OCI-LY7 (cell line): Measurements from ENCODE around the gene CSNK1A1L. TPM values are rescaled to one million over a fixed set of nuclear protein-coding genes. Genes with fewer than 3 reads are reported as not detected.

Experiments used
- BruUV-seq: library from RNA; stranded (reverse); fragments of 400-500 nt; replicated peaks from 2 replicates; lab custom pipeline; 2021; lab: Mats Ljungman, UMichigan
- CTCF ChIA-PET: fragments of 300-600 bp; sonication (Branson Sonifier 250); formaldehyde crosslinking; loops from one replicate; lab custom pipeline; 2022; ENCODE audit warnings: antibody characterized with exemption; ENCODE audit not compliant: unreplicated experiment; lab: Charles Lee
- POLR2A ChIA-PET: fragments of 300-600 bp; sonication (Branson Sonifier 250); formaldehyde crosslinking; loops from one replicate; lab custom pipeline; 2022; ENCODE audit warnings: antibody characterized with exemption; lab: Charles Lee
- DNase-seq: peaks from one replicate; pipeline ENCODE4 v3.0.0-alpha.2; 2015; ENCODE audit warnings: low spot score
- H2AFZ ChIP-seq: fragments of 200-600 bp; sonication (generic), shearing (Covaris generic); 2 replicates; pipeline ENCODE4 v1.6.1; 2014; ENCODE audit warnings: mild to moderate bottlenecking, antibody characterized with exemption, low read length, moderate library complexity
- H3K27ac ChIP-seq: fragments of 200-600 bp; sonication (generic); 2 replicates; pipeline ENCODE4 v1.5.1; 2014; ENCODE audit warnings: mixed run types, low read depth, mild to moderate bottlenecking, moderate library complexity, low read length, inconsistent platforms; ENCODE audit not compliant: poor library complexity, severe bottlenecking
- H3K36me3 ChIP-seq: fragments of 200-600 bp; sonication (generic); 2 replicates; pipeline ENCODE4 v1.6.1; 2014; ENCODE audit warnings: mild to moderate bottlenecking, antibody characterized with exemption, low read length, moderate library complexity, mixed read lengths; ENCODE audit not compliant: insufficient read depth
- H3K4me1 ChIP-seq: fragments of 200-600 bp; sonication (generic); 2 replicates; pipeline ENCODE4 v1.5.1; 2014; ENCODE audit warnings: mild to moderate bottlenecking, low read length; ENCODE audit not compliant: insufficient read depth, poor library complexity, severe bottlenecking
- H3K4me2 ChIP-seq: fragments of 200-600 bp; sonication (generic); 2 replicates; pipeline ENCODE4 v1.6.1; 2014; ENCODE audit warnings: mild to moderate bottlenecking, low read length
- H3K4me3 ChIP-seq: fragments of 200-600 bp; sonication (generic); 2 replicates; pipeline ENCODE4 v1.5.1; 2014; ENCODE audit warnings: mild to moderate bottlenecking, low read depth, low read length; ENCODE audit not compliant: poor library complexity, severe bottlenecking
- H3K79me2 ChIP-seq: fragments of 200-600 bp; sonication (generic); 2 replicates; pipeline ENCODE4 v1.6.1; 2016; ENCODE audit warnings: low read depth, mild to moderate bottlenecking, low read length, moderate library complexity, mixed read lengths; ENCODE audit not compliant: insufficient read depth
- H3K9me2 ChIP-seq: fragments of 200-600 bp; sonication (generic); 2 replicates; pipeline ENCODE4 v1.6.1; 2016; ENCODE audit warnings: mild to moderate bottlenecking, low read length, mixed read lengths; ENCODE audit not compliant: insufficient read depth
- H3K9me3 ChIP-seq: fragments of 200-600 bp; sonication (generic); 2 replicates; pipeline ENCODE4 v1.6.1; 2014; ENCODE audit warnings: mild to moderate bottlenecking, mixed run types, low read length, mixed read lengths
- H4K20me1 ChIP-seq: fragments of 200-600 bp; sonication (generic); 2 replicates; pipeline ENCODE4 v1.6.1; 2014; ENCODE audit warnings: mild to moderate bottlenecking, antibody characterized with exemption, low read length, moderate library complexity, mixed read lengths; ENCODE audit not compliant: insufficient read depth
- EZH2phosphoT487 ChIP-seq: fragments of 200-600 bp; sonication (generic); IDR thresholded peaks from 2 replicates; pipeline ENCODE4 v1.6.1; 2018; ENCODE audit warnings: low read depth, borderline replicate concordance, mild to moderate bottlenecking, mixed run types, antibody characterized with exemption, low read length, moderate library complexity, mixed read lengths
- intact Hi-C: fragments of 100-400 bp; cut with micrococcal nuclease; formaldehyde crosslinking; loops from one replicate; pipeline ENCODE4 v1.10.0; 2022; ENCODE audit not compliant: unreplicated experiment
- total RNA-seq, 2 experiments: library from RNA; depleted of rRNA in 1 of 2; stranded (reverse); fragments of >200 nt in 1 of 2; shearing (Covaris generic) in 1 of 2; gene quantifications; 2 replicates each; pipeline ENCODE4 v1.2.3, GENCODE V29; 2014 to 2022
- TF ChIP-seq, protein P1 (sequence below): fragments of 200-600 bp; sonication (generic); conservative IDR thresholded peaks from 2 replicates; pipeline ENCODE4 v1.5.1; 2014; ENCODE audit warnings: mild to moderate bottlenecking, antibody characterized with exemption, low read length, moderate library complexity, mixed read lengths

CSNK1A1L gene
- total RNA-seq, 2 experiments from 2014 or later: not detected

DNA sequence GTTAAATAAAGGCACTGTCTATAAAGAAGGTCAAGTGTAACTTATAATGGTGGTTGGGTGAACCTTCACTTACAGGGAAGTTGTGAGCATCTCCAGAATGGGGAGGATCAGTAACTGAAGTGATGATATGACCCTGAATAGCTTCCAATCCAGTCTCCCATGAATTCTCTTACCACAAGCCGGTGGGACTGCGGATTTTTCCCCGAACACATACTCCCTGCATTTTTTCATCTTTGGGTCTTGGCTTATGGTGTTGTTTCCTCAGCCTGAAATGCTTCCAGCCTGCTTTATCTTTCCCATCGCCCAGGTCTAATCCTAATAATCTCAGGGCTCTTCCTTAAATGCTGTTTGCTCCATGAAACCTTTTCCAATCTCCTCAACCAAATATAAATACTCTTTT, 2.0 kb upstream of the CSNK1A1L start:
- no peaks in the 10 kb centered on the region for H3K36me3 ChIP-seq
- H3K4me1 ChIP-seq: no peaks in the 10 kb centered on the region
- H3K4me3 ChIP-seq: no peak overlapping the region
- BruUV-seq: no TSS peak
- intact Hi-C loops: loop anchor here (10.0 kb wide), 1 partner anchor 497 kb away; no protein-coding TSS in a partner anchor
- no peaks in the 10 kb centered on the region for H3K79me2 ChIP-seq
- no peak overlapping the region for H2AFZ ChIP-seq
- DNase-seq: no peak
- no peaks in the 10 kb centered on the region for H3K9me3 ChIP-seq
- ChIA-PET CTCF (no interaction called here), POLR2A (no interaction called here)
- no peak for TF ChIP-seq EZH2phosphoT487
- TF ChIP-seq, protein P1, sequence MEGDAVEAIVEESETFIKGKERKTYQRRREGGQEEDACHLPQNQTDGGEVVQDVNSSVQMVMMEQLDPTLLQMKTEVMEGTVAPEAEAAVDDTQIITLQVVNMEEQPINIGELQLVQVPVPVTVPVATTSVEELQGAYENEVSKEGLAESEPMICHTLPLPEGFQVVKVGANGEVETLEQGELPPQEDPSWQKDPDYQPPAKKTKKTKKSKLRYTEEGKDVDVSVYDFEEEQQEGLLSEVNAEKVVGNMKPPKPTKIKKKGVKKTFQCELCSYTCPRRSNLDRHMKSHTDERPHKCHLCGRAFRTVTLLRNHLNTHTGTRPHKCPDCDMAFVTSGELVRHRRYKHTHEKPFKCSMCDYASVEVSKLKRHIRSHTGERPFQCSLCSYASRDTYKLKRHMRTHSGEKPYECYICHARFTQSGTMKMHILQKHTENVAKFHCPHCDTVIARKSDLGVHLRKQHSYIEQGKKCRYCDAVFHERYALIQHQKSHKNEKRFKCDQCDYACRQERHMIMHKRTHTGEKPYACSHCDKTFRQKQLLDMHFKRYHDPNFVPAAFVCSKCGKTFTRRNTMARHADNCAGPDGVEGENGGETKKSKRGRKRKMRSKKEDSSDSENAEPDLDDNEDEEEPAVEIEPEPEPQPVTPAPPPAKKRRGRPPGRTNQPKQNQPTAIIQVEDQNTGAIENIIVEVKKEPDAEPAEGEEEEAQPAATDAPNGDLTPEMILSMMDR: no peak
- no peaks in the 10 kb centered on the region for H4K20me1 ChIP-seq
- no peak overlapping the region for H3K4me2 ChIP-seq
- H3K9me2 ChIP-seq: no peaks in the 10 kb centered on the region
- no peak overlapping the region for H3K27ac ChIP-seq

DNA sequence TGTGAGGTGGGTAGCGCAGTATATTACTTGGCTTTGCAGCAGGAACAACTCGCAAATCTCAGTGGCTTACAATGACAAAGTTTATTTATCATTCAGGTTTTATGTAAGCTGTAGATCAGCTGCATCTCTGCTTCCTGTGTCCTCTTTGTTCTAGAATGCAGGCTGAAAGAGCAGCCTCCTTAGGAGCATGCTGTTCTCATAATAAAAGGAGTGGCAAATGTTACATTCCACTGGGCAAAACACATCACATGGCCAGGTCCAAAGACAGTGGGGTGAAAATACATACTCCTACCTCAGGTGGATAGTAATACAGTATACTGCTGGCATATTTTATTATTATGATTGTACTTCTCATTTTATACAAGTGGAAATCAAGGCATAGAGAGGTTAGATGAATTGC, 1.2 kb upstream of the CSNK1A1L start:
- Histone ChIP-seq H3K9me3 (no peaks in the 10 kb centered on the region), H3K79me2 (no peaks in the 10 kb centered on the region), H3K4me2 (no peak overlapping the region), H3K9me2 (no peaks in the 10 kb centered on the region), H4K20me1 (no peaks in the 10 kb centered on the region), H3K4me1 (no peaks in the 10 kb centered on the region), H3K27ac (no peak overlapping the region), H3K4me3 (no peak overlapping the region), H2AFZ (no peak overlapping the region), H3K36me3 (no peaks in the 10 kb centered on the region)
- TF ChIP-seq, protein P1: no peak
- TF ChIP-seq EZH2phosphoT487: no peak
- ChIA-PET POLR2A (no interaction called here), CTCF (no interaction called here)
- intact Hi-C loops: loop anchor here (10.0 kb wide), 1 partner anchor 498 kb away; no protein-coding TSS in a partner anchor
- no TSS peak for BruUV-seq
- DNase-seq: no peak

DNA sequence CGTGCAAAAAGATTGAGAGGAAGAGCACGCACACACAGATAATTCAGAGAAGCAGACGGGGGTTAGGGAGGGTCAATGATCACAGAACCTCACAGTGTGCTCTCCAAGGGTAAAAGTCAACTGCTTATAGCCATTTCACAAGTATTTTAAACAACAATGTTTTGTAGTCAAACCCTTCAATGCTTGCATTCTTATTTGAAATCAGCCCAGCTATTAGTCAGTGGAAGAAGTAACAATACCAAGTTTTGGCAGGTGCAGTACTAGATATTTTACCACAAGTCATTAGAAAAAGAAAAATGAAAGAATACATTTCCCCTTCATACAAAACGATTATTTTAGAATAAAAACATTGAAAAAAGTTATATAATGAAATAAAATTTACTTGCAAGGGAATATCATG, 2.6 kb downstream of the CSNK1A1L start:
- H3K4me1 ChIP-seq: no peaks in the 10 kb centered on the region
- H3K36me3 ChIP-seq: no peaks in the 10 kb centered on the region
- H3K79me2 ChIP-seq: no peaks in the 10 kb centered on the region
- no peaks in the 10 kb centered on the region for H4K20me1 ChIP-seq
- no peak overlapping the region for H3K4me2 ChIP-seq
- BruUV-seq: no TSS peak
- POLR2A ChIA-PET: no interaction called here
- H3K4me3 ChIP-seq: no peak overlapping the region
- no peaks in the 10 kb centered on the region for H3K9me2 ChIP-seq
- TF ChIP-seq EZH2phosphoT487: no peak
- TF ChIP-seq, protein P1: no peak
- no peak overlapping the region for H3K27ac ChIP-seq
- H2AFZ ChIP-seq: no peak overlapping the region
- intact Hi-C loops: loop anchor here (10.0 kb wide), 1 partner anchor 502 kb away; no protein-coding TSS in a partner anchor
- CTCF ChIA-PET: no interaction called here
- H3K9me3 ChIP-seq: no peaks in the 10 kb centered on the region
- no peak for DNase-seq
